Stimulated activated naive CD8-positive, alpha-beta T cell treated with anti-CD3 and anti-CD28 coated beads, Interleukin-15, amount 100 ng/mL, for 72 hours (primary cell): ENCODE results near the gene HEYL.
A peak's percentile ranks its signal among the peaks of the same experiment; 100 is the strongest.

ENCODE experiments used
- ATAC-seq: fragments of 150-1000 bp; cut with Tn5 transposase; 2 replicates; pipeline ENCODE4 v1.10.0; 2021; ENCODE audit warnings: mild to moderate bottlenecking, moderate library complexity
- DNase-seq, 2 donors: peaks; one replicate each; pipeline ENCODE4 v3.0.0; 2021 to 2022
- H3K27ac Mint-ChIP-seq, 2 donors: one replicate each; pipeline ENCODE4 v1.8.0; 2022; ENCODE audit warnings: mild to moderate bottlenecking in 2 of 2, mixed read lengths in 2 of 2, moderate library complexity in 2 of 2
- H3K27me3 Mint-ChIP-seq: one replicate; pipeline ENCODE4 v1.8.0; 2022; ENCODE audit warnings: mixed read lengths
- H3K4me1 Mint-ChIP-seq: one replicate; pipeline ENCODE4 v1.8.0; 2022; ENCODE audit warnings: mild to moderate bottlenecking, mixed read lengths
- H3K4me3 Mint-ChIP-seq, 2 donors: one replicate each; pipeline ENCODE4 v1.8.0; 2022; ENCODE audit warnings: mild to moderate bottlenecking in 2 of 2, mixed read lengths in 2 of 2, moderate library complexity in 1 of 2
- H3K9me3 Mint-ChIP-seq, 2 donors: one replicate each; pipeline ENCODE4 v1.8.0; 2022; ENCODE audit warnings: mixed read lengths in 2 of 2

Gene HEYL

GRCh38 chr1:39639305-39640130, at the start of gene HEYL:
Gene HEYL (minus strand): TSS chr1:39639643. CDS start chr1:39639625, 18 bp downstream.
- H3K27me3 Mint-ChIP-seq, result peaks cover 65% of the 10 kb centered on the region
- no peaks in the 10 kb centered on the region for H3K9me3 Mint-ChIP-seq
- no peak within 1 kb of the TSS for H3K27ac Mint-ChIP-seq
- peak; percentile 59 to 65 for DNase-seq
- ATAC-seq, result peak; percentile 92
- H3K4me1 Mint-ChIP-seq, result peaks cover 6% of the 10 kb centered on the region
- peak within 1 kb of the TSS; percentile 73 for H3K4me3 Mint-ChIP-seq

GRCh38 chr1:39689214-39689613, 49.8 kb upstream of the HEYL start:
- no peak for ATAC-seq
- DNase-seq, result no peak
- Mint-ChIP-seq H3K27ac (peak overlapping the region in 1 of 2 donors; percentile 65), H3K9me3 (no peaks in the 10 kb centered on the region), H3K4me1 (peaks cover 58% of the 10 kb centered on the region), H3K4me3 (no peak overlapping the region), H3K27me3 (peaks cover 50% of the 10 kb centered on the region)

GRCh38 chr1:39688706-39689105, 49.3 kb upstream of the HEYL start:
- Mint-ChIP-seq H3K27me3 (peaks cover 51% of the 10 kb centered on the region), H3K4me3 (no peak overlapping the region), H3K4me1 (peaks cover 55% of the 10 kb centered on the region), H3K27ac (peak overlapping the region in 1 of 2 donors; percentile 40), H3K9me3 (no peaks in the 10 kb centered on the region)
- DNase-seq (no peak), ATAC-seq (no peak)

- no peak overlapping the region for H3K27ac Mint-ChIP-seq
- DNase-seq (no peak), ATAC-seq (no peak)
- no peaks in the 10 kb centered on the region for H3K9me3 Mint-ChIP-seq
- peaks cover 51% of the 10 kb centered on the region for H3K4me1 Mint-ChIP-seq
- peaks cover 50% of the 10 kb centered on the region for H3K27me3 Mint-ChIP-seq
- no peak overlapping the region for H3K4me3 Mint-ChIP-seq
Measured at GRCh38 chr1:39687243-39687642, 47.8 kb upstream of the HEYL start.

GRCh38 chr1:39685071-39685470, 45.6 kb upstream of the HEYL start:
- no peaks in the 10 kb centered on the region for H3K9me3 Mint-ChIP-seq
- H3K27me3 Mint-ChIP-seq, result peaks cover 40% of the 10 kb centered on the region
- peak overlapping the region; percentile 53 to 54 for H3K4me3 Mint-ChIP-seq
- no peak for DNase-seq
- H3K27ac Mint-ChIP-seq, result no peak overlapping the region
- no peak for ATAC-seq
- peaks cover 40% of the 10 kb centered on the region for H3K4me1 Mint-ChIP-seq

- peak overlapping the region; percentile 53 to 54 for H3K4me3 Mint-ChIP-seq
- no peak for ATAC-seq
- no peak overlapping the region for H3K27ac Mint-ChIP-seq
- peaks cover 33% of the 10 kb centered on the region for H3K4me1 Mint-ChIP-seq
- H3K27me3 Mint-ChIP-seq, result peaks cover 37% of the 10 kb centered on the region
- DNase-seq, result no peak
- no peaks in the 10 kb centered on the region for H3K9me3 Mint-ChIP-seq
Measured at GRCh38 chr1:39684313-39684664, 44.8 kb upstream of the HEYL start.

GRCh38 chr1:39683591-39684312, 44.3 kb upstream of the HEYL start:
- H3K4me3 Mint-ChIP-seq, result peak overlapping the region in 1 of 2 donors; percentile 54

GRCh38 chr1:39681999-39682398, 42.6 kb upstream of the HEYL start:
- Mint-ChIP-seq H3K9me3 (no peaks in the 10 kb centered on the region), H3K27ac (no peak overlapping the region), H3K27me3 (peaks cover 28% of the 10 kb centered on the region), H3K4me1 (peaks cover 21% of the 10 kb centered on the region), H3K4me3 (no peak overlapping the region)
- no peak for DNase-seq
- no peak for ATAC-seq

More at GRCh38 chr1:39683591-39684312, 44.3 kb upstream of the HEYL start:
- ATAC-seq (peak; percentile 70), DNase-seq (no peak)
- Mint-ChIP-seq H3K4me1 (peaks cover 30% of the 10 kb centered on the region), H3K27ac (peak overlapping the region in 1 of 2 donors; percentile 7), H3K9me3 (no peaks in the 10 kb centered on the region), H3K27me3 (peaks cover 34% of the 10 kb centered on the region)

- Mint-ChIP-seq H3K4me3 (no peak overlapping the region), H3K4me1 (peaks cover 21% of the 10 kb centered on the region), H3K27me3 (peaks cover 24% of the 10 kb centered on the region), H3K27ac (no peak overlapping the region), H3K9me3 (no peaks in the 10 kb centered on the region)
- DNase-seq, result no peak
- no peak for ATAC-seq
Measured at GRCh38 chr1:39681294-39681693, 41.9 kb upstream of the HEYL start.

- ATAC-seq (no peak), DNase-seq (no peak)
- H3K27ac Mint-ChIP-seq, result no peak overlapping the region
- peaks cover 20% of the 10 kb centered on the region for H3K27me3 Mint-ChIP-seq
- H3K9me3 Mint-ChIP-seq, result no peaks in the 10 kb centered on the region
- peaks cover 21% of the 10 kb centered on the region for H3K4me1 Mint-ChIP-seq
- no peak overlapping the region for H3K4me3 Mint-ChIP-seq
Measured at GRCh38 chr1:39680751-39681150, 41.3 kb upstream of the HEYL start.

- no peak for DNase-seq
- no peaks in the 10 kb centered on the region for H3K9me3 Mint-ChIP-seq
- H3K27me3 Mint-ChIP-seq, result peaks cover 14% of the 10 kb centered on the region
- H3K27ac Mint-ChIP-seq, result no peak overlapping the region
- H3K4me3 Mint-ChIP-seq, result no peak overlapping the region
- H3K4me1 Mint-ChIP-seq, result peaks cover 19% of the 10 kb centered on the region
- no peak for ATAC-seq
Measured at GRCh38 chr1:39679821-39680220, 40.4 kb upstream of the HEYL start.

- no peak overlapping the region for H3K4me3 Mint-ChIP-seq
- H3K4me1 Mint-ChIP-seq, result peaks cover 12% of the 10 kb centered on the region
- H3K27me3 Mint-ChIP-seq, result peaks cover 14% of the 10 kb centered on the region
- no peak for DNase-seq
- H3K27ac Mint-ChIP-seq, result no peak overlapping the region
- no peaks in the 10 kb centered on the region for H3K9me3 Mint-ChIP-seq
- ATAC-seq, result no peak
Measured at GRCh38 chr1:39678889-39679288, 39.4 kb upstream of the HEYL start.

- Mint-ChIP-seq H3K4me1 (peaks cover 14% of the 10 kb centered on the region), H3K9me3 (no peaks in the 10 kb centered on the region), H3K27ac (no peak overlapping the region), H3K27me3 (peaks cover 17% of the 10 kb centered on the region), H3K4me3 (no peak overlapping the region)
- ATAC-seq, result no peak
- DNase-seq, result no peak
Measured at GRCh38 chr1:39677645-39678044, 38.2 kb upstream of the HEYL start.

- H3K27me3 Mint-ChIP-seq, result peaks cover 22% of the 10 kb centered on the region
- ATAC-seq, result no peak
- no peak overlapping the region for H3K4me3 Mint-ChIP-seq
- H3K27ac Mint-ChIP-seq, result no peak overlapping the region
- peaks cover 14% of the 10 kb centered on the region for H3K4me1 Mint-ChIP-seq
- H3K9me3 Mint-ChIP-seq, result no peaks in the 10 kb centered on the region
- DNase-seq, result no peak
Measured at GRCh38 chr1:39676948-39677548, 37.6 kb upstream of the HEYL start.

- Mint-ChIP-seq H3K4me1 (peaks cover 20% of the 10 kb centered on the region), H3K4me3 (no peak overlapping the region), H3K27ac (no peak overlapping the region), H3K9me3 (no peaks in the 10 kb centered on the region), H3K27me3 (peaks cover 34% of the 10 kb centered on the region)
- no peak for DNase-seq
- no peak for ATAC-seq
Measured at GRCh38 chr1:39675220-39675619, 35.8 kb upstream of the HEYL start.

- Mint-ChIP-seq H3K9me3 (no peaks in the 10 kb centered on the region), H3K27ac (no peak overlapping the region), H3K4me1 (peaks cover 30% of the 10 kb centered on the region), H3K27me3 (peaks cover 53% of the 10 kb centered on the region), H3K4me3 (no peak overlapping the region)
- no peak for DNase-seq
- no peak for ATAC-seq
Measured at GRCh38 chr1:39673215-39673614, 33.8 kb upstream of the HEYL start.
